OCI-LY3 (cell line): ENCODE data around the gene YPEL1.

Source experiments
- H2AFZ ChIP-seq: fragments of 200-600, 300-600 bp; shearing (Covaris generic); 2 replicates; pipeline ENCODE4 v1.6.0; 2014; ENCODE audit warnings: antibody characterized with exemption, low read depth, low read length
- H3K27ac ChIP-seq: fragments of 200-600, 300-600 bp; sonication (generic); 2 replicates; pipeline ENCODE4 v1.5.1; 2014; ENCODE audit warnings: mild to moderate bottlenecking, low read length, moderate library complexity, mixed read lengths
- H3K27me3 ChIP-seq: fragments of 200-600, 300-600 bp; sonication (generic); 2 replicates; pipeline ENCODE4 v1.6.1; 2014; ENCODE audit warnings: low read depth, low read length, mixed read lengths
- H3K36me3 ChIP-seq: fragments of 200-600, 300-600 bp; sonication (generic); replicated peaks from 2 replicates; pipeline ENCODE3; 2014; ENCODE audit warnings: low read depth, low read length, mixed read lengths
- H3K4me1 ChIP-seq: fragments of 300-600, 200-600 bp; sonication (generic); 2 replicates; pipeline ENCODE4 v1.6.1; 2014; ENCODE audit warnings: low read length, mixed read lengths
- H3K4me2 ChIP-seq: fragments of 200-600, 300-600 bp; sonication (generic); 2 replicates; pipeline ENCODE4 v1.6.1; 2014; ENCODE audit warnings: low read length, mixed read lengths
- H3K4me3 ChIP-seq: fragments of 300-600, 200-600 bp; sonication (generic); 2 replicates; pipeline ENCODE4 v1.5.1; 2014; ENCODE audit warnings: antibody characterized with exemption, mild to moderate bottlenecking, low read length, moderate library complexity
- H3K79me2 ChIP-seq: fragments of 300-600, 200-600 bp; shearing (Covaris generic); 2 replicates; pipeline ENCODE4 v1.6.1; 2014; ENCODE audit warnings: mild to moderate bottlenecking, low read length, mixed read lengths
- H3K9ac ChIP-seq: fragments of 300-600, 200-600 bp; shearing (Covaris generic); 2 replicates; pipeline ENCODE4 v1.6.0; 2014; ENCODE audit warnings: mild to moderate bottlenecking, low read length, moderate library complexity
- H3K9me3 ChIP-seq: fragments of 200-600, 300-600 bp; shearing (Covaris generic); 2 replicates; pipeline ENCODE4 v1.6.1; 2014; ENCODE audit warnings: low read length, mixed read lengths; ENCODE audit not compliant: insufficient read depth
- H4K20me1 ChIP-seq: fragments of 200-600, 300-600 bp; sonication (generic); 2 replicates; pipeline ENCODE4 v1.6.1; 2016; ENCODE audit warnings: low read length, mixed read lengths; ENCODE audit not compliant: insufficient read depth
- CTCF ChIP-seq: fragments of 200-600, 300-600 bp; sonication (generic); IDR thresholded peaks from 2 replicates; pipeline ENCODE4 v1.5.1; 2014; ENCODE audit warnings: antibody characterized with exemption, low read length, low read depth
- EZH2phosphoT487 ChIP-seq: fragments of 200-600 bp; shearing (Covaris generic); IDR thresholded peaks from 2 replicates; pipeline ENCODE4 v1.6.1; 2018; ENCODE audit warnings: antibody characterized with exemption, mixed run types, low read depth

YPEL1 gene

GRCh38 chr22:21699643-21700042 is 36.0 kb downstream of the YPEL1 start:
- peaks cover 18% of the 10 kb centered on the region for H3K36me3 ChIP-seq
- H2AFZ ChIP-seq, result no peak overlapping the region
- H3K9ac ChIP-seq, result no peak overlapping the region
- H3K9me3 ChIP-seq, result no peaks in the 10 kb centered on the region
- H4K20me1 ChIP-seq, result 0 out of 2 replicates have a peak, but pooled peaks cover 5% of the 10 kb centered on the region
- H3K27me3 ChIP-seq, result no peaks in the 10 kb centered on the region
- H3K79me2 ChIP-seq, result no peaks in the 10 kb centered on the region
- H3K4me3 ChIP-seq, result no peak overlapping the region
- no peak overlapping the region for H3K27ac ChIP-seq
- H3K4me2 ChIP-seq, result no peak overlapping the region
- no peaks in the 10 kb centered on the region for H3K4me1 ChIP-seq
- TF ChIP-seq EZH2phosphoT487 (no peak), CTCF (no peak)

- Histone ChIP-seq H3K36me3 (peaks cover 18% of the 10 kb centered on the region), H3K9ac (no peak overlapping the region), H4K20me1 (0 out of 2 replicates have a peak, but pooled peaks cover 5% of the 10 kb centered on the region)
These were observed 36.9 kb downstream of the YPEL1 start for GRCh38 chr22:21698430-21699329.

GRCh38 chr22:21697880-21698279 is 37.7 kb downstream of the YPEL1 start:
- H3K79me2 ChIP-seq, result no peaks in the 10 kb centered on the region
- no peak overlapping the region for H3K4me2 ChIP-seq
- peaks cover 23% of the 10 kb centered on the region for H3K36me3 ChIP-seq
- H3K4me1 ChIP-seq, result no peaks in the 10 kb centered on the region
- H2AFZ ChIP-seq, result no peak overlapping the region
- H3K4me3 ChIP-seq, result no peak overlapping the region
- TF ChIP-seq EZH2phosphoT487, result no peak
- TF ChIP-seq CTCF, result no peak
- no peaks in the 10 kb centered on the region for H3K27me3 ChIP-seq
- no peaks in the 10 kb centered on the region for H3K9me3 ChIP-seq
- H3K9ac ChIP-seq, result no peak overlapping the region
- no peak overlapping the region for H3K27ac ChIP-seq
- 0 out of 2 replicates have a peak, but pooled peaks cover 5% of the 10 kb centered on the region for H4K20me1 ChIP-seq

More at GRCh38 chr22:21698430-21699329, 36.9 kb downstream of the YPEL1 start:
- H3K4me3 ChIP-seq, result no peak overlapping the region
- H3K9me3 ChIP-seq, result no peaks in the 10 kb centered on the region
- H3K79me2 ChIP-seq, result no peaks in the 10 kb centered on the region
- no peak overlapping the region for H3K27ac ChIP-seq
- no peaks in the 10 kb centered on the region for H3K27me3 ChIP-seq
- no peaks in the 10 kb centered on the region for H3K4me1 ChIP-seq
- TF ChIP-seq EZH2phosphoT487 (no peak), CTCF (no peak)
- no peak overlapping the region for H2AFZ ChIP-seq
- H3K4me2 ChIP-seq, result no peak overlapping the region

GRCh38 chr22:21697021-21697771 is 38.4 kb downstream of the YPEL1 start:
- Histone ChIP-seq H3K27me3 (no peaks in the 10 kb centered on the region), H3K79me2 (no peaks in the 10 kb centered on the region), H4K20me1 (0 out of 2 replicates have a peak, but pooled peaks cover 5% of the 10 kb centered on the region), H3K4me3 (no peak overlapping the region), H2AFZ (no peak overlapping the region), H3K4me2 (no peak overlapping the region), H3K9ac (no peak overlapping the region), H3K9me3 (no peaks in the 10 kb centered on the region), H3K27ac (no peak overlapping the region), H3K4me1 (no peaks in the 10 kb centered on the region), H3K36me3 (peaks cover 23% of the 10 kb centered on the region)
- no peak for TF ChIP-seq CTCF
- TF ChIP-seq EZH2phosphoT487, result no peak
